ENCODE results near the gene PLP1.

Gene PLP1

GRCh38 chrX:103793545-103793940, 16.9 kb downstream of the PLP1 start:
- DNase-seq (ENCODE audit: low read depth, low spot score), result no peak
- no peak overlapping the region for H3K4me3 ChIP-seq (ENCODE audit: low read depth, low read length)

GRCh38 chrX:103794119-103794518, 17.5 kb downstream of the PLP1 start:
- no peak for DNase-seq (ENCODE audit: low read depth, low spot score)
- in situ Hi-C loops (cut with HindIII; ENCODE audit: low sequenced_read_pairs), result no loop called here
- no peak for TF ChIP-seq CTCF (IDR thresholded peaks at IDR 0.05; ENCODE audit: low read depth, low read length)
- no peak overlapping the region for H3K4me3 ChIP-seq (ENCODE audit: low read depth, low read length)

More at GRCh38 chrX:103793545-103793940, 16.9 kb downstream of the PLP1 start:
- no peak for TF ChIP-seq CTCF (IDR thresholded peaks at IDR 0.05; ENCODE audit: low read depth, low read length)
- in situ Hi-C loops (cut with HindIII; ENCODE audit: low sequenced_read_pairs), result no loop called here

- in situ Hi-C loops (cut with HindIII; ENCODE audit: low sequenced_read_pairs), result no loop called here
- H3K4me3 ChIP-seq (ENCODE audit: low read depth, low read length), result no peak overlapping the region
- no peak for DNase-seq (ENCODE audit: low read depth, low spot score)
- no peak for TF ChIP-seq CTCF (IDR thresholded peaks at IDR 0.05; ENCODE audit: low read depth, low read length)
These were observed 21.1 kb downstream of the PLP1 start for GRCh38 chrX:103797691-103798090.

- TF ChIP-seq CTCF (IDR thresholded peaks at IDR 0.05; ENCODE audit: low read depth, low read length), result no peak
- in situ Hi-C loops (cut with HindIII; ENCODE audit: low sequenced_read_pairs), result no loop called here
- H3K4me3 ChIP-seq (ENCODE audit: low read depth, low read length), result no peak overlapping the region
- no peak for DNase-seq (ENCODE audit: low read depth, low spot score)
These were observed 23.7 kb downstream of the PLP1 start for GRCh38 chrX:103800318-103800717.

GRCh38 chrX:103805860-103806259, 29.2 kb downstream of the PLP1 start:
- no peak for TF ChIP-seq CTCF (IDR thresholded peaks at IDR 0.05; ENCODE audit: low read depth, low read length)
- no peak for DNase-seq (ENCODE audit: low read depth, low spot score)
- no peak overlapping the region for H3K4me3 ChIP-seq (ENCODE audit: low read depth, low read length)
- in situ Hi-C loops (cut with HindIII; ENCODE audit: low sequenced_read_pairs), result no loop called here

GRCh38 chrX:103806862-103807474, 30.3 kb downstream of the PLP1 start:
- in situ Hi-C loops (cut with HindIII; ENCODE audit: low sequenced_read_pairs), result no loop called here
- no peak for DNase-seq (ENCODE audit: low read depth, low spot score)
- H3K4me3 ChIP-seq (ENCODE audit: low read depth, low read length), result no peak overlapping the region
- TF ChIP-seq CTCF (IDR thresholded peaks at IDR 0.05; ENCODE audit: low read depth, low read length), result no peak

All from astrocyte of the spinal cord (primary cell).